ENCODE data around the gene HIBADH. TPM values are rescaled to one million over a fixed set of nuclear protein-coding genes. Genes with fewer than 3 reads are reported as not detected.

HIBADH gene
- total RNA-seq, 1 experiment from 2014 or later = 51.5 TPM

GRCh38 chr7:27603813-27604212, 58.9 kb downstream of the HIBADH start:
- no TSS peak for BruUV-seq (replicated peaks)
- POLR2A ChIA-PET = interaction anchor here (0.7 to 1.5 kb wide), 2 partner anchors 9 to 59 kb away, joined by 3 to 4 read pairs; partner anchors contain the start of gene HIBADH
- H3K27me3 Mint-ChIP-seq (ENCODE audit: insufficient read depth, unreplicated experiment) = no peaks in the 10 kb centered on the region
- H3K9me3 Mint-ChIP-seq (ENCODE audit: unreplicated experiment) = no peaks in the 10 kb centered on the region
- H3K4me3 Mint-ChIP-seq (ENCODE audit: unreplicated experiment) = no peak overlapping the region
- no peak overlapping the region for H3K27ac Mint-ChIP-seq (ENCODE audit: low read depth, unreplicated experiment)
- H3K4me1 Mint-ChIP-seq (ENCODE audit: insufficient read depth, unreplicated experiment) = peaks cover 8% of the 10 kb centered on the region
- no peak for TF ChIP-seq CTCF (IDR thresholded peaks at IDR 0.05; ENCODE audit: unreplicated experiment)
- CTCF ChIA-PET = interaction anchor here (0.6 to 4.0 kb wide), 8 partner anchors 15 to 414 kb away, joined by 3 to 39 read pairs (median 4); no protein-coding TSS in a partner anchor
- peaks cover 6% of the 10 kb centered on the region for H3K36me3 Mint-ChIP-seq (ENCODE audit: insufficient read depth, unreplicated experiment)
- intact Hi-C loops (cut with micrococcal nuclease) = no loop called here
- no peak for DNase-seq (ENCODE audit: unreplicated experiment)

- no TSS peak for BruUV-seq (replicated peaks)
- DNase-seq (ENCODE audit: unreplicated experiment) = no peak
- H3K4me1 Mint-ChIP-seq (ENCODE audit: insufficient read depth, unreplicated experiment) = peaks cover 6% of the 10 kb centered on the region
- POLR2A ChIA-PET = interaction anchor here (0.6 kb wide), 1 partner anchor 36 kb away, joined by 3 read pairs; no protein-coding TSS in a partner anchor
- no peak overlapping the region for H3K27ac Mint-ChIP-seq (ENCODE audit: low read depth, unreplicated experiment)
- H3K36me3 Mint-ChIP-seq (ENCODE audit: insufficient read depth, unreplicated experiment) = peaks cover 6% of the 10 kb centered on the region
- no peak for TF ChIP-seq CTCF (IDR thresholded peaks at IDR 0.05; ENCODE audit: unreplicated experiment)
- H3K4me3 Mint-ChIP-seq (ENCODE audit: unreplicated experiment) = no peak overlapping the region
- H3K9me3 Mint-ChIP-seq (ENCODE audit: unreplicated experiment) = no peaks in the 10 kb centered on the region
- CTCF ChIA-PET = no interaction called here
- H3K27me3 Mint-ChIP-seq (ENCODE audit: insufficient read depth, unreplicated experiment) = no peaks in the 10 kb centered on the region
- intact Hi-C loops (cut with micrococcal nuclease) = no loop called here
These were observed 59.9 kb downstream of the HIBADH start for GRCh38 chr7:27602766-27603165.

- no peak for TF ChIP-seq CTCF (IDR thresholded peaks at IDR 0.05; ENCODE audit: unreplicated experiment)
- no peak for DNase-seq (ENCODE audit: unreplicated experiment)
- Mint-ChIP-seq H3K9me3 (ENCODE audit: unreplicated experiment) (no peaks in the 10 kb centered on the region), H3K4me1 (ENCODE audit: insufficient read depth, unreplicated experiment) (no peaks in the 10 kb centered on the region), H3K27ac (ENCODE audit: low read depth, unreplicated experiment) (peak overlapping the region; percentile 27), H3K36me3 (ENCODE audit: insufficient read depth, unreplicated experiment) (peaks cover 6% of the 10 kb centered on the region), H3K4me3 (ENCODE audit: unreplicated experiment) (no peak overlapping the region), H3K27me3 (ENCODE audit: insufficient read depth, unreplicated experiment) (no peaks in the 10 kb centered on the region)
- ChIA-PET CTCF (no interaction called here), POLR2A (interaction anchor here (1.0 kb wide), 2 partner anchors 139 kb away, joined by 3 to 4 read pairs; partner anchors contain the start of gene TAX1BP1)
- BruUV-seq (replicated peaks) = no TSS peak
- intact Hi-C loops (cut with micrococcal nuclease) = no loop called here
These were observed 61.5 kb downstream of the HIBADH start for GRCh38 chr7:27601217-27601616.

GRCh38 chr7:27600247-27600646, 62.4 kb downstream of the HIBADH start:
- no peaks in the 10 kb centered on the region for H3K9me3 Mint-ChIP-seq (ENCODE audit: unreplicated experiment)
- intact Hi-C loops (cut with micrococcal nuclease) = no loop called here
- CTCF ChIA-PET = interaction anchor here (0.6 kb wide), 1 partner anchor 38 kb away, joined by 3 read pairs; no protein-coding TSS in a partner anchor
- no peak for DNase-seq (ENCODE audit: unreplicated experiment)
- H3K27ac Mint-ChIP-seq (ENCODE audit: low read depth, unreplicated experiment) = no peak overlapping the region
- H3K36me3 Mint-ChIP-seq (ENCODE audit: insufficient read depth, unreplicated experiment) = peaks cover 6% of the 10 kb centered on the region
- no TSS peak for BruUV-seq (replicated peaks)
- no peaks in the 10 kb centered on the region for H3K4me1 Mint-ChIP-seq (ENCODE audit: insufficient read depth, unreplicated experiment)
- H3K4me3 Mint-ChIP-seq (ENCODE audit: unreplicated experiment) = no peak overlapping the region
- H3K27me3 Mint-ChIP-seq (ENCODE audit: insufficient read depth, unreplicated experiment) = no peaks in the 10 kb centered on the region
- TF ChIP-seq CTCF (IDR thresholded peaks at IDR 0.05; ENCODE audit: unreplicated experiment) = no peak
- POLR2A ChIA-PET = interaction anchor here (1.0 kb wide), 1 partner anchor 140 kb away, joined by 3 read pairs; no protein-coding TSS in a partner anchor
